AG04449 (cell line): ENCODE data around the gene FAM117B.
A peak's percentile ranks its signal among the peaks of the same experiment; 100 is the strongest.

Source experiments
- CTCF ChIA-PET: fragments of 350-600 bp; formaldehyde crosslinking; extraction: SDS; loops from one replicate; lab custom pipeline; 2021; ENCODE audit warnings: antibody characterized with exemption; lab: Yijun Ruan, JAX
- POLR2A ChIA-PET: fragments of 400-600, 350-600 bp; formaldehyde crosslinking; extraction: SDS; loops from one replicate; lab custom pipeline; 2020; ENCODE audit warnings: antibody characterized with exemption, inconsistent platforms; lab: Yijun Ruan, JAX
- DNase-seq: peaks from one replicate; pipeline ENCODE4 v3.0.0-alpha.2; 2010; ENCODE audit warnings: low read depth, low spot score
- H3K4me3 ChIP-seq: 2 replicates; pipeline ENCODE4 v1.5.1; 2011; ENCODE audit warnings: low read depth, mild to moderate bottlenecking, control low read depth, low read length
- CTCF ChIP-seq: IDR thresholded peaks from one replicate; pipeline ENCODE4 v1.5.1; 2011; ENCODE audit warnings: mild to moderate bottlenecking, moderate library complexity, low read length, control low read depth, inconsistent platforms; ENCODE audit not compliant: insufficient read depth; ENCODE audit errors: missing control alignments

Gene FAM117B

GRCh38 chr2:202716953-202717597 lies 82.3 kb downstream of the FAM117B start:
- ChIA-PET POLR2A (no interaction called here), CTCF (no interaction called here)
- no peak for TF ChIP-seq CTCF
- DNase-seq, result no peak
- no peak overlapping the region for H3K4me3 ChIP-seq

- POLR2A ChIA-PET, result no interaction called here
- TF ChIP-seq CTCF, result no peak
- CTCF ChIA-PET, result no interaction called here
- H3K4me3 ChIP-seq, result no peak overlapping the region
- no peak for DNase-seq
These were observed 83.0 kb downstream of the FAM117B start for GRCh38 chr2:202717598-202718310.

DNA sequence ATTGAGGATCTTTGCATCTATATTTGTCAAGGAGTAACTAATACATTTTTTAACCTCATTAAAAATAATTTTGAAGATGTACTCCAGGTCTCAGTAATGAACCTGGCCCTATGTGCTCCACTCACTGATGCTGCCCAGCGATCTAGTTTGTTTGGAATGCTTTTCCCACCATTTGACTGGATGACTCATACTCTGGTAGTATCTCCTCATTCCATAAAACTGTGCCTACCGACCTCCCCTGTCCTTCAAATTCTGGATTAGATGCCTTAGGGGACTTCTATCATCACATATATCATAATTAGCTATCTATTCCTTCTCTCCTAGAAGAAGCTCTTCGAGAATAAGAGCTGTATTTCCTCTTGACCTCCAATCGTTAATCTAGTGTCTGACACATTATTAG lies 83.8 kb downstream of the FAM117B start:
- POLR2A ChIA-PET, result no interaction called here
- DNase-seq, result peak; percentile 9
- CTCF ChIA-PET, result no interaction called here
- H3K4me3 ChIP-seq, result no peak overlapping the region
- TF ChIP-seq CTCF, result no peak

DNA sequence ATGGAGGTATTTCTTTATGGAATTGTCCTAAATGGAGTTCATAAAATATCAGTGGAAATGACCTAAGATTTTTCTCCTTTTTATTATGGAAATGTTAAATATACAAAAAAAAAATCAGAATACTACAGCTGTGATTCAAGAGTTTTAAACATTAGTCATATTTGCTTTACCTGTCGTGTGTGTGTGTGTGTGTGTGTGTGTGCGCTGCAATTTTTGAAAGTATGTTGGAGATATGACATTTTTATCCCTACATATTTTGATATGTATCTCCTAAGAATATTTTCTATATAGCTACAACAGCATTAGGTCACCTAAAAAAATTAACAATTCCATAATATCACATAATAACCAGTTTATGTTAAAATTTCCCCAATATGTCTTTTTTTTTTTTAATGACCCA lies 85.5 kb downstream of the FAM117B start:
- POLR2A ChIA-PET, result no interaction called here
- CTCF ChIA-PET, result no interaction called here
- no peak overlapping the region for H3K4me3 ChIP-seq
- TF ChIP-seq CTCF, result no peak
- DNase-seq, result no peak

DNA sequence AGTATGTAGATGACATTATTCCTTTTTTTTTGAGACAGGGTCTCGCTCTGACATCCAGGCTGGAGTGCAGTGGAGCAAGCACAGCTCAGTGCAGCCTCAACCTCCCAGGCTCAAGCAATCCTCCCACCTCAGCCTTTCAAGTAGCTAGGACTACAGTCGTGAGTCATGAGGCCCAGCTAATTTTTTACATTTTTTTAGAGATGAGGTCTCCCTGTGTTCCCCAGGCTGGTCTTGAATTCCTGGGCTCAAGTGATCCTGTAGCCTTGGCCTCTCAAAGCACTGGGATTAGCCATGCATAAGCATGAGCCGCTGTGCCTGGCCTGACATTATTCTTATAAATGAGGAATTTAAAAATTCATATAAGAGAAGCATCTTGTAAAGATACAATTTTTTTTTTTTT lies 86.9 kb downstream of the FAM117B start:
- no peak overlapping the region for H3K4me3 ChIP-seq
- CTCF ChIA-PET, result no interaction called here
- peak; percentile 36 for DNase-seq

More for the DNA sequence above, 86.9 kb downstream of the FAM117B start:
- TF ChIP-seq CTCF, result no peak
- POLR2A ChIA-PET, result interaction anchor here (0.6 to 0.7 kb wide), 2 partner anchors 37 to 46 kb away, joined by 3 to 6 read pairs; no protein-coding TSS in a partner anchor
